ENCODE data around the gene NR4A1. TPM values are rescaled to one million over a fixed set of nuclear protein-coding genes. Genes with fewer than 3 reads are reported as not detected.

Gene NR4A1
- total and polyA plus RNA-seq, 2 of the 13 experiments (the other 11 are each of a cell fraction or from before 2014, with no cell fraction given): 5.7 to 15.2 TPM

DNA sequence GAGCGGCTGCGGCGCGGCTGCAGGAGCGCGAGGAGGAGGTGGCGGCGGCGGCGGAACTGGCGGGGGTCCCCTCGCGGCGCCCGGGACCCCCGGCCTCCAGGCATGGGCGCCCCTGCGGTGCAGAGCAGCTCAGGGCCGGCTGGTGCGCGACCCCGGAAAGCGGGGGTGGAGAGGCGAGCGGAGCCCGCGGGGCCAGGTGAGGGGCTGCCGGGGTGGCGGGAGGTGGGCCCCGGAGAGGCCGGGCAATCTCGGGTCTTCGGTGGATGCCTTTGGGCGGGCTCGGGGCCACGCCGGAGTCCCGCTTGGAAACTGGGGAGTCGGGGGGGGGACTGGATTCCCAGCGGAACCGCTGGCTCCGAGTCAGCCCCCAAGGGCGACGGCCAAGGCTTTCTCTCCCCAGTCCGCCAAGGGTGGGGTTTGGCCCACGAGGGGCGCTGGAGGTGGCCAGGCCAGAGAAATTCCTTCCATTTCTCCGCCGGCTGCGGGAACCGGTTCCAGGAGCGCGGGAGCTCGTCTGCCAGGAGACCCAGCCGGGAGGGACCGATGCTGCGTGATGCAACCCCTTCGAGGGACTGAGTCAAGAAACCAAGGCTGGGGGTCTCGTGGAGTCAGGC, 13.9 kb upstream of the NR4A1 start (continued):
- TF ChIP-seq RBM39 (IDR thresholded peaks at IDR 0.05; ENCODE audit: low read depth, low read length, poor library complexity, severe bottlenecking): peak; percentile 29
- TF ChIP-seq, protein P1, sequence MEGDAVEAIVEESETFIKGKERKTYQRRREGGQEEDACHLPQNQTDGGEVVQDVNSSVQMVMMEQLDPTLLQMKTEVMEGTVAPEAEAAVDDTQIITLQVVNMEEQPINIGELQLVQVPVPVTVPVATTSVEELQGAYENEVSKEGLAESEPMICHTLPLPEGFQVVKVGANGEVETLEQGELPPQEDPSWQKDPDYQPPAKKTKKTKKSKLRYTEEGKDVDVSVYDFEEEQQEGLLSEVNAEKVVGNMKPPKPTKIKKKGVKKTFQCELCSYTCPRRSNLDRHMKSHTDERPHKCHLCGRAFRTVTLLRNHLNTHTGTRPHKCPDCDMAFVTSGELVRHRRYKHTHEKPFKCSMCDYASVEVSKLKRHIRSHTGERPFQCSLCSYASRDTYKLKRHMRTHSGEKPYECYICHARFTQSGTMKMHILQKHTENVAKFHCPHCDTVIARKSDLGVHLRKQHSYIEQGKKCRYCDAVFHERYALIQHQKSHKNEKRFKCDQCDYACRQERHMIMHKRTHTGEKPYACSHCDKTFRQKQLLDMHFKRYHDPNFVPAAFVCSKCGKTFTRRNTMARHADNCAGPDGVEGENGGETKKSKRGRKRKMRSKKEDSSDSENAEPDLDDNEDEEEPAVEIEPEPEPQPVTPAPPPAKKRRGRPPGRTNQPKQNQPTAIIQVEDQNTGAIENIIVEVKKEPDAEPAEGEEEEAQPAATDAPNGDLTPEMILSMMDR (CRISPR knock-in tag; IDR thresholded peaks at IDR 0.05): peak; percentile 23; the same call in 1 of the 2 replicates
- peak; percentile 61 for TF ChIP-seq AGO1 (IDR thresholded peaks at IDR 0.05; ENCODE audit: low read depth, low read length, poor library complexity, severe bottlenecking)
- no peak for TF ChIP-seq PTBP1 (IDR thresholded peaks at IDR 0.05; ENCODE audit: low read depth, low read length, poor library complexity, severe bottlenecking)

DNA sequence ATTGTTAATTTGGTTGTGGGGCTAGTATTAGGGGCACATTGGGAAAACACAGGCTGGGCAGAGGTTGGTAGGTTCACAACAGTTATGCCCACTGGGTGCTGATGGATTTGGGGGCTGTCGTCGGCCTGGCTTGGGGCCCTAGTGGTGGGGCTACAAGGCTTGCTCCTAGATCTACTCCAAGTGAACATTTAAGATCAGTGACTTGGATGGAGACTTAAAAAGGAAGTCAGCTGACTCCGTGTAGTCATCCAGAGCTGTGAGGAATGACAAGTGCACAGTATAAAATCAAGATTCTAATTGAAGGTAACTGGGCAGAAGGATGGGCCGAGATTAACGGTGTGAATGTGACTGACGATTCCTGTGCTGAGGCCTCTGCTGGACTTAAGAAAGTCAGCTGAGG, 12.8 kb upstream of the NR4A1 start:
- H3K4me3 ChIP-seq (replicated peaks in 1 of 3; ENCODE audit: insufficient read depth in 1 of 3, low read depth in 2 of 3, low read length in 3 of 3): no peak overlapping the region; a peak in 1 of 6 replicates
- H3K4me2 ChIP-seq (ENCODE audit: low read depth, low read length): no peak overlapping the region; the same call in 1 of the 2 replicates
- H2AFZ ChIP-seq (ENCODE audit: low read length): no peak overlapping the region
- intact Hi-C loops (cut with micrococcal nuclease; ENCODE audit: unreplicated experiment): no loop called here
- H3K36me3 ChIP-seq (replicated peaks in 1 of 2; ENCODE audit: control insufficient read depth in 1 of 2, insufficient read depth in 2 of 2, low read length in 2 of 2): no peaks in the 10 kb centered on the region
- H4K20me1 ChIP-seq (ENCODE audit: insufficient read depth, low read length): no peaks in the 10 kb centered on the region
- CTCF ChIA-PET (ENCODE audit: low intra/inter-chr PET ratio, low total read pairs): no interaction called here
- DNase-seq (ENCODE audit: low spot score): no peak
- H3K27me3 ChIP-seq (ENCODE audit: control insufficient read depth in 1 of 2, insufficient read depth in 2 of 2, low read length in 2 of 2): peaks cover 3 to 45% of the 10 kb centered on the region in 2 experiments; a peak in 4 of 5 replicates
- POLR2A ChIA-PET: interaction anchor here (0.7 to 1.2 kb wide), 3 partner anchors 13 to 31 kb away, joined by 3 read pairs; partner anchors contain the start of genes ATG101 and NR4A1
- H3K9ac ChIP-seq (ENCODE audit: insufficient read depth, low read depth, low read length): no peak overlapping the region
- no peak for ATAC-seq
- H3K9me3 ChIP-seq (ENCODE audit: low read length): no peaks in the 10 kb centered on the region
- in situ Hi-C loops (cut with HindIII; ENCODE audit: extremely low pct_ligation_motif_present, low pct_unique_long_range_greater_than_20kb): no loop called here
- no peak for FAIRE-seq
- no peaks in the 10 kb centered on the region for H3K79me2 ChIP-seq (ENCODE audit: insufficient read depth, low read length)
- no peak overlapping the region for H3K27ac ChIP-seq (ENCODE audit: extremely low read length, insufficient read depth, low read length)
- no TSS peak for BruUV-seq (replicated peaks)
- WGBS (ENCODE audit: low lambda C conversion rate): 82% methylated on average over 6 of the region's 6 CpGs
- H3K4me1 ChIP-seq (ENCODE audit: insufficient read depth, low read length): peaks cover 66% of the 10 kb centered on the region
- TF ChIP-seq ZNF629 (CRISPR knock-in tag; conservative IDR thresholded peaks at IDR 0.05) (no peak), POLR2G (IDR thresholded peaks at IDR 0.05; ENCODE audit: low read depth, low read length) (no peak), ZBTB21 (CRISPR knock-in tag; IDR thresholded peaks at IDR 0.05) (no peak), ZNF709 (CRISPR knock-in tag; IDR thresholded peaks at IDR 0.05) (no peak), ZNF34 (CRISPR knock-in tag; IDR thresholded peaks at IDR 0.05; ENCODE audit: borderline replicate concordance) (no peak), ZBTB7B (CRISPR knock-in tag; IDR thresholded peaks at IDR 0.05) (no peak), SAP130 (CRISPR knock-in tag; IDR thresholded peaks at IDR 0.05; ENCODE audit: low read depth) (no peak), NRL (CRISPR knock-in tag; IDR thresholded peaks at IDR 0.05; ENCODE audit: borderline replicate concordance) (no peak), NFATC3 (CRISPR knock-in tag; IDR thresholded peaks at IDR 0.05) (no peak)
- TF ChIP-seq, protein P2, sequence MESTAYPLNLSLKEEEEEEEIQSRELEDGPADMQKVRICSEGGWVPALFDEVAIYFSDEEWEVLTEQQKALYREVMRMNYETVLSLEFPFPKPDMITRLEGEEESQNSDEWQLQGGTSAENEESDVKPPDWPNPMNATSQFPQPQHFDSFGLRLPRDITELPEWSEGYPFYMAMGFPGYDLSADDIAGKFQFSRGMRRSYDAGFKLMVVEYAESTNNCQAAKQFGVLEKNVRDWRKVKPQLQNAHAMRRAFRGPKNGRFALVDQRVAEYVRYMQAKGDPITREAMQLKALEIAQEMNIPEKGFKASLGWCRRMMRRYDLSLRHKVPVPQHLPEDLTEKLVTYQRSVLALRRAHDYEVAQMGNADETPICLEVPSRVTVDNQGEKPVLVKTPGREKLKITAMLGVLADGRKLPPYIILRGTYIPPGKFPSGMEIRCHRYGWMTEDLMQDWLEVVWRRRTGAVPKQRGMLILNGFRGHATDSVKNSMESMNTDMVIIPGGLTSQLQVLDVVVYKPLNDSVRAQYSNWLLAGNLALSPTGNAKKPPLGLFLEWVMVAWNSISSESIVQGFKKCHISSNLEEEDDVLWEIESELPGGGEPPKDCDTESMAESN (CRISPR knock-in tag; conservative IDR thresholded peaks at IDR 0.05): no peak
- TF ChIP-seq, protein P3, sequence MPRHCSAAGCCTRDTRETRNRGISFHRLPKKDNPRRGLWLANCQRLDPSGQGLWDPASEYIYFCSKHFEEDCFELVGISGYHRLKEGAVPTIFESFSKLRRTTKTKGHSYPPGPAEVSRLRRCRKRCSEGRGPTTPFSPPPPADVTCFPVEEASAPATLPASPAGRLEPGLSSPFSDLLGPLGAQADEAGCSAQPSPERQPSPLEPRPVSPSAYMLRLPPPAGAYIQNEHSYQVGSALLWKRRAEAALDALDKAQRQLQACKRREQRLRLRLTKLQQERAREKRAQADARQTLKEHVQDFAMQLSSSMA (CRISPR knock-in tag; IDR thresholded peaks at IDR 0.05): no peak
- TF ChIP-seq, protein P4, sequence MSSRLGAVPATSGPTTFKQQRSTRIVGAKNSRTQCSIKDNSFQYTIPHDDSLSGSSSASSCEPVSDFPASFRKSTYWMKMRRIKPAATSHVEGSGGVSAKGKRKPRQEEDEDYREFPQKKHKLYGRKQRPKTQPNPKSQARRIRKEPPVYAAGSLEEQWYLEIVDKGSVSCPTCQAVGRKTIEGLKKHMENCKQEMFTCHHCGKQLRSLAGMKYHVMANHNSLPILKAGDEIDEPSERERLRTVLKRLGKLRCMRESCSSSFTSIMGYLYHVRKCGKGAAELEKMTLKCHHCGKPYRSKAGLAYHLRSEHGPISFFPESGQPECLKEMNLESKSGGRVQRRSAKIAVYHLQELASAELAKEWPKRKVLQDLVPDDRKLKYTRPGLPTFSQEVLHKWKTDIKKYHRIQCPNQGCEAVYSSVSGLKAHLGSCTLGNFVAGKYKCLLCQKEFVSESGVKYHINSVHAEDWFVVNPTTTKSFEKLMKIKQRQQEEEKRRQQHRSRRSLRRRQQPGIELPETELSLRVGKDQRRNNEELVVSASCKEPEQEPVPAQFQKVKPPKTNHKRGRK (CRISPR knock-in tag; IDR thresholded peaks at IDR 0.05): no peak

All from HepG2 (cell line).